Activated CD8-positive, alpha-beta T cell treated with anti-CD3 and anti-CD28 coated beads, Interleukin-2, amount 10 ng/mL, durations not matched to agents 7 days and 5 days (primary cell): ENCODE results near the gene ENTREP1. TPM values are rescaled to one million over a fixed set of nuclear protein-coding genes. Genes with fewer than 3 reads are reported as not detected.

Source experiments
- ATAC-seq: fragments of 150-1000 bp; cut with Tn5 transposase; one replicate; pipeline ENCODE4 v1.10.0; 2021; ENCODE audit warnings: moderate library complexity
- CTCF ChIA-PET: fragments of 350-600 bp; sonication (Branson Sonifier 250); formaldehyde crosslinking; loops from one replicate; lab custom pipeline; 2021; ENCODE audit warnings: antibody characterized with exemption; lab: Charles Lee
- POLR2A ChIA-PET: fragments of 350-600 bp; sonication (Branson Sonifier 250); formaldehyde crosslinking; loops from one replicate; lab custom pipeline; 2021; ENCODE audit warnings: antibody characterized with exemption; lab: Charles Lee
- DNase-seq: peaks from one replicate; pipeline ENCODE4 v3.0.0-alpha.2; 2020
- H3K27ac Mint-ChIP-seq: one replicate; pipeline ENCODE4 v1.8.0; 2021; ENCODE audit warnings: mild to moderate bottlenecking, mixed read lengths
- H3K27me3 Mint-ChIP-seq: one replicate; pipeline ENCODE4 v1.8.0; 2021; ENCODE audit warnings: low read depth, mixed read lengths
- H3K36me3 Mint-ChIP-seq: one replicate; pipeline ENCODE4 v1.8.0; 2021; ENCODE audit warnings: low read depth, mixed read lengths
- H3K4me1 Mint-ChIP-seq: one replicate; pipeline ENCODE4 v1.8.0; 2021; ENCODE audit warnings: low read depth, mixed read lengths
- H3K4me3 Mint-ChIP-seq: one replicate; pipeline ENCODE4 v1.8.0; 2021; ENCODE audit warnings: mild to moderate bottlenecking, mixed read lengths
- H3K9me3 Mint-ChIP-seq: one replicate; pipeline ENCODE4 v1.8.0; 2022; ENCODE audit warnings: mixed read lengths; ENCODE audit not compliant: insufficient read depth
- total RNA-seq, 2 experiments: library from RNA; stranded (reverse); gene quantifications; one replicate each; pipeline ENCODE4 v1.2.3, GENCODE V29; 2021

Gene ENTREP1
- total RNA-seq, 2 experiments from 2014 or later = not detected

DNA sequence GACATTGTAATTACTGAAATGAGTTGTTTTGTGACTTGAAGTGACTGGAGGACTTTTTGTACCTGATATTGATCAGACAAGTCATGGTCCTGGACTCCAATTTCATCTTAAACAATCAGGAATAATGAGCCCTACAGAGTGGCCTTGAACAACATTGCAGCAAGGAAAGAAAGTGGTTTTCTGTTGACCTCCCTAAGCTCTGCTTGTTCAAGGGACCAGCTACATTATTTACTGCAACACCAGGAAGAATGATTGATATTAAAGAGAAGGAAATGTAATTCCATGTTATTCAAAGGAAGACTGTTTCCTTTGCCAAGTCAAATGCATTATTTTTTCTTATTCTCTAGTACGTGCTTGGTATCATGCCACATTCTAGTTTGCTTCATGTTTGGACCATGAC is 22.6 kb downstream of the ENTREP1 start:
- ChIA-PET POLR2A (no interaction called here), CTCF (no interaction called here)
- no peak overlapping the region for H3K27ac Mint-ChIP-seq
- no peak for DNase-seq
- H3K4me3 Mint-ChIP-seq = no peak overlapping the region
- H3K4me1 Mint-ChIP-seq = no peaks in the 10 kb centered on the region
- no peaks in the 10 kb centered on the region for H3K36me3 Mint-ChIP-seq
- peaks cover 7% of the 10 kb centered on the region for H3K27me3 Mint-ChIP-seq
- no peaks in the 10 kb centered on the region for H3K9me3 Mint-ChIP-seq
- ATAC-seq = no peak

DNA sequence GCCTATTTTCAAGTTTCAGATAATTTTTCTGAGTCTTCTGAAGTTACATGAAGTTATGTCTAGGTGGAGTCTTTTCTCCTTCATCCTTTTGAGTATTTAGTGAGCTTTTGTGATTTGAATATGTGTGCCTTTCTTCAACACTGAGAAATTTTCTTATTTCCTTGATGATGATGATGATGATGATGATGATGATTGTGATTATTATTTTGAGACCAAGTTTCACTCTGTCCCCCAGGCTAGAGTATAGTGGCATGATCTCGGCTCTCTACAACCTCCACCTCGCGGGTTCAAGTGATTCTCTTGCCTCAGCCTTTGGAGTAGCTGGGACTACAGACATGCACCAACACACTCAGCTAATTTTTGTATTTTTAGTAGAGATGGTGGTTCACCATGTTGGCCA is 26.2 kb downstream of the ENTREP1 start:
- ATAC-seq = no peak
- Mint-ChIP-seq H3K9me3 (no peaks in the 10 kb centered on the region), H3K36me3 (no peaks in the 10 kb centered on the region), H3K27me3 (peaks cover 2% of the 10 kb centered on the region), H3K4me1 (no peaks in the 10 kb centered on the region), H3K27ac (no peak overlapping the region), H3K4me3 (no peak overlapping the region)
- no peak for DNase-seq
- POLR2A ChIA-PET = no interaction called here
- CTCF ChIA-PET = no interaction called here

DNA sequence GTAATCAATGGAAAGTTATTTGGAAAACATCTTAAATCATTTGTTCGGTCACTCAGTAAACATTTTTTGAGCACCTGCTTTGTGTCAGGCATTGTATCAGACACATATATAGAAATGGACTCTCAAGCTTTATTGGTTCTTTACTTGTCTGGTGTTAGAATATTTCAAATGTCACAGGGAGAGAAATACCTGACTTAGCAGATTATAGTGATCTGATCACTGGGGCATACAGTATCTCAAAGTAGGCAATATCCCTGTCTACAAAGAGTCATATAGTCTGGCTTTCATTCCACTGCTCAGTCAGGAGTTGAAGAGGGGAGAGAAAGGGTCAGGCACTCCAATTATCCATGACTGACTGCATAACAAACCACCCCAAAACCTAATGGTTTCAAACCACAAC is 30.2 kb downstream of the ENTREP1 start:
- Mint-ChIP-seq H3K4me1 (no peaks in the 10 kb centered on the region), H3K27ac (no peak overlapping the region), H3K27me3 (peaks cover 3% of the 10 kb centered on the region), H3K36me3 (no peaks in the 10 kb centered on the region), H3K9me3 (no peaks in the 10 kb centered on the region), H3K4me3 (no peak overlapping the region)
- CTCF ChIA-PET = no interaction called here
- DNase-seq (no peak), ATAC-seq (no peak)
- POLR2A ChIA-PET = no interaction called here

GRCh38 chr9:69357030-69357775 is 32.2 kb downstream of the ENTREP1 start:
- Mint-ChIP-seq H3K9me3 (no peaks in the 10 kb centered on the region), H3K4me1 (no peaks in the 10 kb centered on the region), H3K36me3 (no peaks in the 10 kb centered on the region), H3K4me3 (no peak overlapping the region), H3K27ac (no peak overlapping the region), H3K27me3 (peaks cover 2% of the 10 kb centered on the region)
- ChIA-PET POLR2A (no interaction called here), CTCF (no interaction called here)
- DNase-seq (no peak), ATAC-seq (no peak)

DNA sequence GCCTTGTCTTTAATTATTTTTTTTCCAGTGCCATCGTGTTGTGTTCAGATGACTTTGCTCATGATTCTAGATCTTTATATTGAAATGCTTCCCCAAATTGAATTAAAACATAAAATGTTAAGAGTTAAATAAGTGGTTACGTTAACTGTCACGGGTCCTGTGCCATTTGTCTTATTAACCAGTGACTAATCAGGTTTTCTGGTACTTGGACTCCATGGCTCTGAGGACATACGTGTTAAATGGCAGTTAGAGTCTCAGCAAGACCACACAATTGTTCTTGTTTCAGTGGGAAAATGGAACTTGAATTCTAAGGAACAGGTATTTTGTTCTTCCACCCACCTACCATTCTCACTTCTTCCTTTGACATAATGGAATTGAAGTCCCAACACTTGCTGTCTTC is 32.8 kb downstream of the ENTREP1 start:
- H3K4me1 Mint-ChIP-seq = no peaks in the 10 kb centered on the region
- no peaks in the 10 kb centered on the region for H3K9me3 Mint-ChIP-seq
- peaks cover 2% of the 10 kb centered on the region for H3K27me3 Mint-ChIP-seq
- no peak overlapping the region for H3K27ac Mint-ChIP-seq
- ChIA-PET POLR2A (no interaction called here), CTCF (no interaction called here)
- no peak overlapping the region for H3K4me3 Mint-ChIP-seq
- DNase-seq = no peak
- no peak for ATAC-seq
- no peaks in the 10 kb centered on the region for H3K36me3 Mint-ChIP-seq

DNA sequence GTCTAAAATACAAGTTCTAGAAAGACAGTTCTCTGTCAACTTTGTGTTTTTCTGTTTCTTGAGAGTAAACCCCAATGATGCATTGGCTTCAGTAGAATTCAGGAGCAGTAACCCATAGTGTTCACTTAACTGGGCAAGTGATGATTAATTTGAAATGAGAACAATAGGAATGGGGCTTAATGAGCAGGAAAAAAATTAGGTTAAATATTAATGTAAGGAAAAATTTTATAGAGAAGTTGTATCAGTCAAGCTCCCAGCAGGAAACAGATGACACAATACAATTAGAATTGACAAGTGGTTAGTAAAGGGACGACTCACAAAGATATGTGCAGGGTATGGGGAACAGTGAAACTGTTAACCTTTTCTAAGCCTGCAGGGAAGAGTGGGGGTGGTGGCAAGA is 38.2 kb downstream of the ENTREP1 start:
- POLR2A ChIA-PET = no interaction called here
- H3K4me3 Mint-ChIP-seq = no peak overlapping the region

GRCh38 chr9:69364510-69365150 is 39.6 kb downstream of the ENTREP1 start:
- CTCF ChIA-PET = interaction anchor here (1.6 kb wide), 1 partner anchor 57 kb away, joined by 4 read pairs; no protein-coding TSS in a partner anchor

More for the DNA sequence above, 38.2 kb downstream of the ENTREP1 start:
- H3K27me3 Mint-ChIP-seq = peaks cover 2% of the 10 kb centered on the region
- H3K27ac Mint-ChIP-seq = no peak overlapping the region
- no peaks in the 10 kb centered on the region for H3K9me3 Mint-ChIP-seq
- H3K4me1 Mint-ChIP-seq = no peaks in the 10 kb centered on the region
- DNase-seq (no peak), ATAC-seq (no peak)
- H3K36me3 Mint-ChIP-seq = no peaks in the 10 kb centered on the region
- CTCF ChIA-PET = no interaction called here

GRCh38 chr9:69370430-69370829 is 45.4 kb downstream of the ENTREP1 start:
- Mint-ChIP-seq H3K9me3 (no peaks in the 10 kb centered on the region), H3K27ac (no peak overlapping the region), H3K4me1 (no peaks in the 10 kb centered on the region), H3K36me3 (no peaks in the 10 kb centered on the region), H3K27me3 (peaks cover 5% of the 10 kb centered on the region), H3K4me3 (no peak overlapping the region)
- ChIA-PET CTCF (no interaction called here), POLR2A (no interaction called here)
- no peak for DNase-seq
- no peak for ATAC-seq

More at GRCh38 chr9:69364510-69365150, 39.6 kb downstream of the ENTREP1 start:
- Mint-ChIP-seq H3K36me3 (no peaks in the 10 kb centered on the region), H3K27me3 (peaks cover under 1% of the 10 kb centered on the region), H3K4me3 (no peak overlapping the region), H3K27ac (no peak overlapping the region), H3K9me3 (no peaks in the 10 kb centered on the region), H3K4me1 (no peaks in the 10 kb centered on the region)
- DNase-seq (no peak), ATAC-seq (no peak)
- POLR2A ChIA-PET = no interaction called here

GRCh38 chr9:69371001-69371400 is 46.0 kb downstream of the ENTREP1 start:
- Mint-ChIP-seq H3K27me3 (peaks cover 5% of the 10 kb centered on the region), H3K4me1 (no peaks in the 10 kb centered on the region), H3K27ac (no peak overlapping the region), H3K36me3 (no peaks in the 10 kb centered on the region), H3K4me3 (no peak overlapping the region), H3K9me3 (no peaks in the 10 kb centered on the region)
- no peak for ATAC-seq
- ChIA-PET CTCF (no interaction called here), POLR2A (no interaction called here)
- DNase-seq = no peak

DNA sequence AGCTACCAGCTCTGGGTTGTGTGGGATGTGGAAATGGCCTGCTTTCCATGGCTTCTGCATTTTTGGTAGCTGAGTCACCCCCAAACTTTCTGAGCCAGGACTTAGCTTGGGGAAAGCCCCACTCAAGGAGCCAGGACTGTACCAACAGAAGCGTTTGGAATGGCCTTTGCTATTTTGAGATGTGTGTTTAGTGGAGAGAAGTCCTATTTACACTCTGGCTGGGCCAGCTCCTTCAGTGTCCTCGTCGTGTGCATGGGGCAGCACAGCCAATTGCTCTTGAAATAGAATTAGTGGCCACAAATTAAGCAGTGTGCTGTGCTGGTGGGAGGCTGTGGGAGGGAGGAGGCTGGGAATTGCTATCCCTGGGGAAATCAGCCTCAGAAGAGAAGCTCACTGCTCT is 51.6 kb downstream of the ENTREP1 start:
- no peaks in the 10 kb centered on the region for H3K9me3 Mint-ChIP-seq
- H3K27ac Mint-ChIP-seq = no peak overlapping the region
- ATAC-seq (no peak), DNase-seq (no peak)
- CTCF ChIA-PET = interaction anchor here (0.6 to 0.7 kb wide), 2 partner anchors 13 to 316 kb away, joined by 3 read pairs; no protein-coding TSS in a partner anchor
- H3K4me1 Mint-ChIP-seq = no peaks in the 10 kb centered on the region
- POLR2A ChIA-PET = no interaction called here
- H3K4me3 Mint-ChIP-seq = no peak overlapping the region
- peaks cover 3% of the 10 kb centered on the region for H3K27me3 Mint-ChIP-seq
- H3K36me3 Mint-ChIP-seq = no peaks in the 10 kb centered on the region

DNA sequence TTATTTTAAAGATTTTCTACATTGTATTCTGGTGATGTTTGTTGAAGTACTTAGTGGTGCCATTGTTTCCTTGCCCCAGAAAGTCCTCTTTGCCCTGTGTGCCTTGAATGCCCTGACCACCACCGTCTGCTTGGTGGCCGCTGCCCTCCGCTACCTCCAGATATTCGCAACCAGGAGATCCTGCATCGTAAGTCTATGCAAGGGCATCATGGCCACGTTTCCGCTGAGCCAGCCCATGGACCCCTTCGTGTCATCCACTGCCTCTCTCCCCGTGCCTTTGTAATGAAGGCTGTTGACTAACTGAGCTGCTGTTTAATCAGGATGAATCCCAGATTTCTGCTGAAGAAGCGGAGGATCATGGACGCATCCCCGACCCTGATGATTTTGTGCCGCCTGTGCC is 52.3 kb downstream of the ENTREP1 start:
- ATAC-seq (no peak), DNase-seq (no peak)
- Mint-ChIP-seq H3K9me3 (no peaks in the 10 kb centered on the region), H3K4me3 (no peak overlapping the region), H3K27me3 (peaks cover 3% of the 10 kb centered on the region), H3K27ac (no peak overlapping the region), H3K36me3 (no peaks in the 10 kb centered on the region), H3K4me1 (no peaks in the 10 kb centered on the region)
- POLR2A ChIA-PET = no interaction called here
- CTCF ChIA-PET = no interaction called here

- H3K4me1 Mint-ChIP-seq = no peaks in the 10 kb centered on the region
- H3K4me3 Mint-ChIP-seq = no peak overlapping the region
- H3K36me3 Mint-ChIP-seq = no peaks in the 10 kb centered on the region
- H3K9me3 Mint-ChIP-seq = no peaks in the 10 kb centered on the region
- peaks cover 3% of the 10 kb centered on the region for H3K27me3 Mint-ChIP-seq
- ChIA-PET POLR2A (no interaction called here), CTCF (no interaction called here)
- ATAC-seq = no peak
- DNase-seq = no peak
- no peak overlapping the region for H3K27ac Mint-ChIP-seq
Observed at GRCh38 chr9:69377981-69378380, 53.0 kb downstream of the ENTREP1 start.
